Measurements from ENCODE around the gene RPUSD2.
A peak's percentile ranks its signal among the peaks of the same experiment; 100 is the strongest.
"Not testable (repeated sequence)": the region's sequence is repeated elsewhere in the genome, so short reads cannot be mapped to it uniquely, and the experiment has no call there.

The RPUSD2 gene

GRCh38 chr15:40565333-40566238, 3.5 kb upstream of the RPUSD2 start:
- no peak for DNase-seq

GRCh38 chr15:40567111-40567510, 2.0 kb upstream of the RPUSD2 start:
- DNase-seq, result no peak

GRCh38 chr15:40575113-40575512, 6.0 kb downstream of the RPUSD2 start:
- DNase-seq, result no peak

DNA sequence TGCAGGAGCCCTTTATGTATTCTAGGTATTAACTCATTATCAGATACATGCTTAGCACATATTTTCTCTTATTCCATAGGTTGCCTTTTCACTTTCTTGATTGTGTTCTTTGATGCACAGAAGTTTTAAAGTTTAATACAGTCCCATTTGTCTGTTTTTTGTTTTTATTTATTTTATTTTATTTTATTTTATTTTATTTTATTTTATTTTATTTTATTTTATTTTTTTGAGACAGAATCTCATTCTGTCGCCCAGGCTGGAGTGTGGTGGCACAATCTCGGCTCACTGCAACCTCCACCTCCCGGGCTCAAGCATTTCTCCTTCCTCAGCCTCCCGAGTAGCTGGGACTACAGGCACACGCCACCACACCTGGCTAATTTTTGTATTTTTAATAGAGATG, 7.8 kb downstream of the RPUSD2 start:
- DNase-seq, result not testable (repeated sequence)

DNA sequence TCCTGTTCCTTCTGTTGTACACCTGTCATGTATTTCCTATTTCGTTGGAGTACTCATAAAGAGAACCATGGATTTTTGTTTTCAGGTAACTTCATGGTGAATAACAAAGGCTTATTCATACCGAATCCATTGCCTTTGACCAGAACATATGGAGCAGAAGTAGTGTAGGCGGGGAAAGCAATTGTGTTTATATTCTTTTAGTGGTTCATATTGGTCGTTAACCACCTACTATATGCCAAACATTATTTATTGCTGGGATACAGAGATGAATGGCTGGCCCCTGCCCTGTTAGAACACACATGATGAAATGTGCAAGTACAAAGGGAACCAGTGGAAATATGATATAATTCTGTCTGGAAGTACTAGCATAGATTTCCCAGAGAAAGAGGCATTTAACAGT, 9.8 kb downstream of the RPUSD2 start:
- no peak for DNase-seq

DNA sequence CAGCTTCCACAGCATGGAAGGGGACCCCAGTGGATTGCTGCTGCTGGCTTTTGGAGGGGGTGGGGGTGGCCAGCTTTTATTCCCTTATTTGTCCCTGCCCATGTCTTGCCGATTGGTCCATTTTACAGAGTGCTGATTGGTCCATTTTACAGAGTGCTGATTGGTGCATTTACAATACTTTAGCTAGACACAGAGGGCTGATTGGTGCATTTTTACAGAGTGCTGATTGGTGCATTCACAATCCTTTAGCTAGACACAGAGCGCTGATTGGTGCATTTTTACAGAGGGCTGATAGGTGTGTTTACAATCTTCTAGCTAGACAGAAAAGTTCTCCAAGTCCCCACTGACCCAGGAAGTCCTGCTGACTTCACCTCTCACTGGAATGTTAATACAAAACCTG, 12.7 kb downstream of the RPUSD2 start:
- DNase-seq, result not testable (repeated sequence)

DNA sequence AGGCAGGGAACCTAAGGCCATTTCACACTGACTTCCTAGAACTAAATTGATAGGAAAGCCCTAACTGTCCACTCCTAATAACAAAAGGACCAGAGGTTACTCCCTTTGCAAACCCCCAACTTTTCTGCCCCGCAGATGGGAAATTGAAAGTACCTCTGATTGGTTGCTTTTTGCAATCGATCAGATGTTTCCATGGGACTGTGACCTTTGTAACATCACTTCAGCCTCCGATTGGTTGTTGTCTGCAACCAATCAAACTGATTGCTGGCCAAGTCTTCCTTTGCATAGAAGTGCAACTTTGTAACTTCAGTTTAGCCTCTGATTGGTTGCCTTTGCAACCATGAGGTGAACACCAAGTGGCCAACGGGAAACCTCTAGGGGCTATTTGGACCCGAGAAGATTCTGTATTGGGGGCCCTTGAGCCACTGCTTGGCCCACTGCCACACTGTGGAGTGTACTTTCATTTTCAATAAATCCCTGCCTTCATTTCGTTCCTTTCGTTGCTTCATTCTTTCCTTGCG, 13.7 kb downstream of the RPUSD2 start:
- DNase-seq, result no peak

GRCh38 chr15:40584191-40584590, 15.1 kb downstream of the RPUSD2 start:
- no peak for DNase-seq

- DNase-seq, result no peak
These were observed 21.6 kb downstream of the RPUSD2 start for GRCh38 chr15:40590667-40591050.

DNA sequence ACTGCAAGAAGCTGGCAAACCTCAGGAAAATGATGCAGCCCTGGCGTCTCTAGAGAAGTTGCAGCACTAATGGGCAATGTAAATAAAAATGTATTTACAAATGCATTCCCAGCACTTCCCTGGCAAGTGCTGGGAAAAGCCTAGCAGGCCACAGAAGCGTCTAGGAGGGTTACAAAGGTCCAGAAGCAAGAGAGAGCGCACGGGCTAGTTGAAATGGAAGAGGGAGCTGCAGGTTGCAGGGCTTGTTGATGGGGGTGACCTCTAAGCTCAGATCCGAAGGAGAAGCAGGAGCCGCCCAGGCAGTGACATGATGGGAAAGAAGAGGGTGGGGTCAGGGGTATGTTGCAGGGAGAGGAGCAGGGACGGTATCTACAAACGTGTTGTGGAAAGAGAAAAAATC, 22.3 kb downstream of the RPUSD2 start:
- DNase-seq, result no peak

DNA sequence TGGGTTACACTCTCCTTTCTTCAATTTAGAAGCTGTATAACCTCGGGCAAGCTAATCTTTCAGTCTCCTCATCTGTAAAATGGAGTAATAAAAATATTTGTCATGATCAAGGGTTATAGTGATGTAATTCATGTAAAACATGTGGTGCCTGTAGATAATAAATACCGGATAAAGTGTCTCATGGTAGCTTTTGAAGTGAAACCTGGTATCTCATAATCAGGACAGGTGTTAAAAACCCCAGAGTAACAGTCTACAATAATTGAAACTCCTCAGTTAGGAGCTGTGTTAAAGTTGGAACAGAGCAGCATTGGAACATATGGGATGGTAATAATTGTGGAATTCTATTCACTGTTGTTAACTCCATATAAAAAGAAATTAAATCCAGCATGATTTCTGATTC, 24.1 kb downstream of the RPUSD2 start:
- DNase-seq, result no peak

DNA sequence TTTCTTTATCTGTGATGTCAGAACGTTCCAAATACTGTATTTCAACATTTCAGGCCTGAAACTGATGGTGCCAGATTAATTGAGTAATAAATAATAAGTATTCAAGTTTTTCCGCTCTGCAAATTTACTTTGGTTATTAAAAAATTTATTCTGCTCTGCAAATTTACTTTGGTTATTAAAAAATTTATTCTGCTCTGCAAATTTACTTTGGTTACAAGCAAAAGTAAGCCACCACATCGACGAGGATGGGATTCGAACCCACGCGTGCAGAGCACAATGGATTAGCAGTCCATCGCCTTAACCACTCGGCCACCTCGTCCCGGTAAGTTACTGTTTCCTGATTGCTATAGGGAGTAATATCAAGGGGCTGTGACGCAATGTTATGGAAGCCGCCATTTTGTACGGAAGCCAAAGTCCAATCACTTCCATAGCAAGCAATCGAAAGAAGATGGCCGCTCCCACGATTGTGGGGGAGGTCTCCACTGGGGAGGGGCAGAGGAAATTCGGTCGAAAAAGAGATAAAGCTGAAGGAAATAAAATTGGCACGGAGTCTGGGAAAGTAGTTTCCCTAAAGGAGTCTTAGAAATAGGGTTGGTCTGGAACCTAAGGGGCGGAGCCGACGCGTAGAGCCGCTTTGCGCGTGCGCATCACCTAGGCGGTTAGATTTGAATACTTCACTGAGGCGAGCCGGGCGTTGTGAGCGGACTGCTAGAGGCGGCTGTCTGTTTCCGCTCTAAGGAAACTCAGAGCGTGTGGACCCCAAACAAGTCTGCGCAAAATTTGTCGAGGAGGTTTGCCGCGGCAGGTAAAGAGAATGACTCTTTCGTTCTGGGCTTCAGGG, 24.7 kb downstream of the RPUSD2 start, which contains the start of gene KNL1:
Gene KNL1 (plus strand): TSS at position 662 of the 841 bp plus-strand sequence. CDS start 8,683 bp downstream, outside the sequence.
- peak; percentile 79 to 82 for DNase-seq

- no peak for DNase-seq
These were observed 25.3 kb downstream of the RPUSD2 start for GRCh38 chr15:40594429-40594836.

- DNase-seq, result no peak
These were observed 26.1 kb downstream of the RPUSD2 start for GRCh38 chr15:40595219-40595618.

DNA sequence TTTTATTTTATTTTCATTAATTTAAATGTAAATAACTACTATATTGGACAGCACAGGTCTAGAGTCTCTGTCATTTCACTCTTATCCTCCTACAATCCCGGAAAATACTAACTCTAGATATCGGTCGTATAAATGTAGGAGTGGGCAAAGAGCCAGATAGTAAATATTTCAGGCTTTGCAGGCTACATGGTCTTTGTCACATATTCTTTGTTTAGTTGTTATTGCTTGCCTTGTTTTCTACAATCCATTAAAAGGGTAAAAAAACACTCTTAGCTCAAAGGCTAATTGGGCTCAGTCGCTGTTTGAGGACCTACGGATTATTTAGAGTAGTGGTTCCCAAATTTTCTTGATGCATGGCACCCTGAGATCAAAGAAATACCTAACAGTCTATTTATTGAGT, 26.7 kb downstream of the RPUSD2 start:
- DNase-seq, result no peak

GRCh38 chr15:40597024-40597423, 27.9 kb downstream of the RPUSD2 start:
- no peak for DNase-seq

GRCh38 chr15:40598126-40598525, 29.0 kb downstream of the RPUSD2 start:
- no peak for DNase-seq

DNA sequence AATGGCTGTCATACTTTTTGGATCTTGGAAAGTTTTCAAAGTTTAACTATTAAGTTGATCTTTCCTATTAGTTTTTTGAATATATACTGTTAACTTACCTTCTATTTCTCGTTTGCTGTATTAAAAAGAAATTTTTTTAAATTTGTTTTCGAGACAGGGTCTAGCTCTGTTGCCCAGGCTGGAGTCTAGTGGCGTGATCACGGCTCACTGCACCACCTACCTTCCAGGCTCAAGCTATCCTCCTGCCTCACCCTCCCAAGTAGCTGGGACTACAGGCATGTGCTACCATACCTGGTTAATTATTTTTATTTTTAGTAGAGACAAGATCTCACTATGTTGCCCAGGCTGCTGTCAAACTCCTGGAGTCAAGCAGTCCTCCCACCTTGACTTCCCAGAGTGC, 29.6 kb downstream of the RPUSD2 start:
- no peak for DNase-seq

GRCh38 chr15:40600956-40601355, 31.9 kb downstream of the RPUSD2 start:
- no peak for DNase-seq

GRCh38 chr15:40603935-40604334, 34.8 kb downstream of the RPUSD2 start:
- no peak for DNase-seq

- no peak for DNase-seq
These were observed 44.0 kb downstream of the RPUSD2 start for GRCh38 chr15:40613080-40613479.

GRCh38 chr15:40618023-40618422, 48.9 kb downstream of the RPUSD2 start:
- no peak for DNase-seq

- DNase-seq, result no peak
These were observed 49.8 kb downstream of the RPUSD2 start for GRCh38 chr15:40618906-40619305.

- DNase-seq, result no peak
These were observed 54.3 kb downstream of the RPUSD2 start for GRCh38 chr15:40623361-40623760.

Measured in activated CD4-positive, alpha-beta T cell treated with anti-CD3 and anti-CD28 coated beads, Interleukin-2, amount 50 U/mL, for 4 hours (primary cell).